OCI-LY1 (cell line): Measurements from ENCODE around the gene ARHGAP44.

Experiments used
- CTCF ChIP-seq: fragments of 200-600 bp; sonication (generic), shearing (Covaris generic); IDR thresholded peaks from 2 replicates; pipeline ENCODE4 v1.5.1; 2017; ENCODE audit warnings: mild to moderate bottlenecking, antibody characterized with exemption, low read length, moderate library complexity, mixed read lengths
- EZH2 ChIP-seq: fragments of 200-600 bp; sonication (generic), shearing (Covaris generic); IDR thresholded peaks from 2 replicates; pipeline ENCODE4 v1.8.0; 2017; ENCODE audit warnings: borderline replicate concordance, mixed run types, mild to moderate bottlenecking, antibody characterized with exemption, low read length, moderate library complexity, mixed read lengths

GRCh38 chr17:12992676-12993075 lies 203.4 kb downstream of the ARHGAP44 start:
- TF ChIP-seq CTCF (no peak), EZH2 (no peak)
